Adrenal gland (tissue), 5 donors: Measurements from ENCODE around the gene FXYD3.

Source experiments
- CTCF ChIP-seq, 6 experiments: fragments of 450-650 bp in 4 of 6; fragments of 200-600 bp in 2 of 6; sonication (generic) in 1 of 6; IDR thresholded peaks; 1 replicate in 5 of 6; 2 replicates in 1 of 6; pipeline versions ENCODE4 v1.5.1 to v1.8.0; 2016 to 2021; ENCODE audit warnings: antibody characterized with exemption in 6 of 6, mild to moderate bottlenecking in 2 of 6, moderate library complexity in 1 of 6
- POLR2A ChIP-seq, 2 donors: fragments of 450-650 bp; IDR thresholded peaks; one replicate each; pipeline ENCODE4 v1.6.1; 2017; ENCODE audit warnings: antibody characterized with exemption in 2 of 2, mild to moderate bottlenecking in 2 of 2, moderate library complexity in 1 of 2
- donor health status: DM: no; HTN: no; CAD: no.

- TF ChIP-seq CTCF (IDR thresholded peaks at IDR 0.05): no peak
- no peak for TF ChIP-seq POLR2A (IDR thresholded peaks at IDR 0.05)
These were observed 3.5 kb downstream of the FXYD3 start for GRCh38 chr19:35119091-35119490.
